ENCODE measurements around the gene DKKL1. TPM values are rescaled to one million over a fixed set of nuclear protein-coding genes. Genes with fewer than 3 reads are reported as not detected.

DKKL1 gene
- total RNA-seq, 1 experiment from 2014 or later, result not detected

DNA sequence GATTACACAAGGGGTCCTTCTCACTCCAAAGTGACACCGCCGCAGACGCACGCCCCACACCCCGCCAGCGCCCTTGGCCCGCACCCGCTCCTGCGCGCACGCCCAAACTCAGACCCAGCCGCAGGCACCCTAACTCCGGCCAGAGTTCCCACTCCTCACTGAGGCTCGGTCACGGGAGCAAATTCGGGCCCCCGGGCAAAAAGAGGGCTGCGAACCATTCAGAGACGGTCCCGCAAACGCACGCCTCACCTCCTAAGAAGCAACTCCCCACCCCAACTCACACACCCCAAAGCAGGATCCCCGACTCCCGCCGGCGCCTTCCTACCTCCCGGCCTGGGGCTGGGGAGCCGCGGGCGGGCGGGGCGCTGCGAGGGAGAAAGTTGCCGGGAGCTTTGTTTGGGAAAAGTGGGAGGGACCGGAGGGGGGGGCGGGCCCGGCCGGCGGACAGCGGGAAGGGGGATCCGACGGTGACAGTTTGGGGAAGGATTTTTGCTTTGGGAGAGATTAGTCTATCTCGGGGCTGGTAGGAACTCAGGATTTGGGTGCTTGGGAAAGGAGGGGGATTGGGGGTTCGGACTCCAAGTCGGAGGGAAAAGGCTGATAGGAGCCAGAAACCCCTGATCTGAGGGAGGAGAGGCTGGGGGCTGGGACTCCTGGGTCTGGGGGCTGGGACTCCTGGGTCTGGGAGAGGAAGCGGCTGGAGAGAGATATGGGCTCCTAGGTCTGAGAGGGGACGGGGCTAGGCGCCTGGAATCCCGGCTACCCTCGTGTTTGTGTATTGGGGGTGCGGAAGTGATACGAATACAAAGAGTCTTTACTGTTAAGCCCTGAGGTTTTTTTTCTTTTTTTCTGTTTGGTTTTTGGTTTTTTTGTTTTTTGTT is 1.4 kb upstream of the DKKL1 start, which contains the start of gene TEAD2:
TSS of gene TEAD2 (minus strand) at position 369 of the 881 bp plus-strand sequence. CDS start 2,341 bp downstream, outside the sequence.
- Histone ChIP-seq H3K36me3 (ENCODE audit: low read depth) (no peaks in the 10 kb centered on the region), H3K79me2 (ENCODE audit: low read depth) (no peaks in the 10 kb centered on the region), H3K4me2 (peak within 1 kb of the TSS; percentile 99), H3K4me3 (peak within 1 kb of the TSS; percentile 85), H3K27me3 (ENCODE audit: insufficient read depth, low read depth) (no peaks in the 10 kb centered on the region), H3K4me1 (replicated peaks; ENCODE audit: insufficient read depth) (0 out of 2 replicates have a peak, but pooled peaks cover 10% of the 10 kb centered on the region), H3K9me2 (ENCODE audit: insufficient read depth) (no peaks in the 10 kb centered on the region), H3F3A (ENCODE audit: insufficient read depth, low read depth) (peaks cover 5% of the 10 kb centered on the region; the same call in 1 of the 2 replicates), H3K27ac (no peak within 1 kb of the TSS), H2AFZ (peak within 1 kb of the TSS; percentile 85), H4K20me1 (ENCODE audit: insufficient read depth) (no peaks in the 10 kb centered on the region), H3K9me3 (ENCODE audit: insufficient read depth, low read depth) (no peaks in the 10 kb centered on the region)
- CTCF ChIA-PET, result interaction anchor here (0.6 to 0.7 kb wide), 4 partner anchors 9 to 61 kb away, joined by 3 to 4 read pairs (median 4); no protein-coding TSS in a partner anchor
- peak in 1 of 2 experiments; percentile 66 for DNase-seq
- BruUV-seq (replicated peaks), result no TSS peak
- POLR2A ChIA-PET (ENCODE audit: unreplicated experiment), result interaction anchor here (0.6 to 0.8 kb wide), 6 partner anchors 8 to 967 kb away, joined by 3 to 20 read pairs (median 10); partner anchors contain the start of gene KCNC3
- intact Hi-C loops (cut with micrococcal nuclease; ENCODE audit: unreplicated experiment), result loop anchor here (2.0 kb wide), 2 partner anchors 23 to 515 kb away; partner anchors contain the start of genes AKT1S1 and TBC1D17
- TF ChIP-seq EZH2 (IDR thresholded peaks at IDR 0.05; ENCODE audit: low read depth), result no peak
- TF ChIP-seq, protein P1, sequence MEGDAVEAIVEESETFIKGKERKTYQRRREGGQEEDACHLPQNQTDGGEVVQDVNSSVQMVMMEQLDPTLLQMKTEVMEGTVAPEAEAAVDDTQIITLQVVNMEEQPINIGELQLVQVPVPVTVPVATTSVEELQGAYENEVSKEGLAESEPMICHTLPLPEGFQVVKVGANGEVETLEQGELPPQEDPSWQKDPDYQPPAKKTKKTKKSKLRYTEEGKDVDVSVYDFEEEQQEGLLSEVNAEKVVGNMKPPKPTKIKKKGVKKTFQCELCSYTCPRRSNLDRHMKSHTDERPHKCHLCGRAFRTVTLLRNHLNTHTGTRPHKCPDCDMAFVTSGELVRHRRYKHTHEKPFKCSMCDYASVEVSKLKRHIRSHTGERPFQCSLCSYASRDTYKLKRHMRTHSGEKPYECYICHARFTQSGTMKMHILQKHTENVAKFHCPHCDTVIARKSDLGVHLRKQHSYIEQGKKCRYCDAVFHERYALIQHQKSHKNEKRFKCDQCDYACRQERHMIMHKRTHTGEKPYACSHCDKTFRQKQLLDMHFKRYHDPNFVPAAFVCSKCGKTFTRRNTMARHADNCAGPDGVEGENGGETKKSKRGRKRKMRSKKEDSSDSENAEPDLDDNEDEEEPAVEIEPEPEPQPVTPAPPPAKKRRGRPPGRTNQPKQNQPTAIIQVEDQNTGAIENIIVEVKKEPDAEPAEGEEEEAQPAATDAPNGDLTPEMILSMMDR (conservative IDR thresholded peaks at IDR 0.05), result no peak

DNA sequence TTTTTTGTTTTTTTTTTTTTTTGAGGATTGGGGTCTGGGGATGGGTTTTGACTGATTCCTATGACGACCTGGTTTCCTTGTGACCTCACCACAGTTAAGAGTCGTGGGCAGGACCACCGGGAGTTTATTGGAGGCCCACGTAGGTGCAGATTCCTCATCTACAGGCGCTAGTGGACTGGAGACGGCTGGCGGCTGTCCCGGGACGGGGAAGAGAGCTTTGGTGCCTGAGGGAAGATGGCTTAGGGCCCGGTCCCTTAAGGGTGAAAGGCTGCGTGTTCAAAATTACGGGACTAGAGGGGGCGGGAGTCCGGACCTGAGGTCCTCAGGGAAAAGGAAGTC is 779 bp upstream of the DKKL1 start:
- H3K9me3 ChIP-seq (ENCODE audit: insufficient read depth, low read depth), result no peaks in the 10 kb centered on the region
- no peaks in the 10 kb centered on the region for H3K9me2 ChIP-seq (ENCODE audit: insufficient read depth)
- POLR2A ChIA-PET (ENCODE audit: unreplicated experiment), result interaction anchor here (0.6 kb wide), 2 partner anchors 7 to 966 kb away, joined by 3 to 5 read pairs; partner anchors contain the start of gene KCNC3
- H2AFZ ChIP-seq, result peak overlapping the region; percentile 85
- TF ChIP-seq, protein P1 (conservative IDR thresholded peaks at IDR 0.05), result no peak
- TF ChIP-seq EZH2 (IDR thresholded peaks at IDR 0.05; ENCODE audit: low read depth), result no peak
- BruUV-seq (replicated peaks), result no TSS peak
- H3K4me1 ChIP-seq (replicated peaks; ENCODE audit: insufficient read depth), result 0 out of 2 replicates have a peak, but pooled peaks cover 10% of the 10 kb centered on the region
- CTCF ChIA-PET, result no interaction called here
- no peaks in the 10 kb centered on the region for H3K27me3 ChIP-seq (ENCODE audit: insufficient read depth, low read depth)
- peaks cover 5% of the 10 kb centered on the region; the same call in 1 of the 2 replicates for H3F3A ChIP-seq (ENCODE audit: insufficient read depth, low read depth)
- DNase-seq, result no peak
- H3K27ac ChIP-seq, result no peak overlapping the region
- peak overlapping the region; percentile 85 for H3K4me3 ChIP-seq
- H4K20me1 ChIP-seq (ENCODE audit: insufficient read depth), result no peaks in the 10 kb centered on the region
- intact Hi-C loops (cut with micrococcal nuclease; ENCODE audit: unreplicated experiment), result loop anchor here (1.0 to 2.0 kb wide), 4 partner anchors 24 to 514 kb away; partner anchors contain the start of genes AKT1S1 and TBC1D17
- H3K79me2 ChIP-seq (ENCODE audit: low read depth), result no peaks in the 10 kb centered on the region
- H3K4me2 ChIP-seq, result peak overlapping the region; percentile 99
- no peaks in the 10 kb centered on the region for H3K36me3 ChIP-seq (ENCODE audit: low read depth)

GRCh38 chr19:49364083-49364737 is 533 bp downstream of the DKKL1 start:
- Histone ChIP-seq H3K9me3 (ENCODE audit: insufficient read depth, low read depth) (peaks cover 5% of the 10 kb centered on the region), H3F3A (ENCODE audit: insufficient read depth, low read depth) (peaks cover 5% of the 10 kb centered on the region; the same call in 1 of the 2 replicates), H2AFZ (peak overlapping the region; percentile 78), H4K20me1 (ENCODE audit: insufficient read depth) (no peaks in the 10 kb centered on the region), H3K4me3 (peak overlapping the region; percentile 47), H3K4me1 (replicated peaks; ENCODE audit: insufficient read depth) (0 out of 2 replicates have a peak, but pooled peaks cover 10% of the 10 kb centered on the region), H3K27me3 (ENCODE audit: insufficient read depth, low read depth) (0 out of 2 replicates have a peak, but pooled peaks cover 4% of the 10 kb centered on the region), H3K4me2 (peak overlapping the region; percentile 75), H3K9me2 (ENCODE audit: insufficient read depth) (no peaks in the 10 kb centered on the region), H3K27ac (no peak overlapping the region), H3K79me2 (ENCODE audit: low read depth) (no peaks in the 10 kb centered on the region), H3K36me3 (ENCODE audit: low read depth) (no peaks in the 10 kb centered on the region)
- intact Hi-C loops (cut with micrococcal nuclease; ENCODE audit: unreplicated experiment), result no loop called here
- ChIA-PET CTCF (no interaction called here), POLR2A (ENCODE audit: unreplicated experiment) (no interaction called here)
- TF ChIP-seq EZH2 (IDR thresholded peaks at IDR 0.05; ENCODE audit: low read depth), result no peak
- TF ChIP-seq, protein P1 (conservative IDR thresholded peaks at IDR 0.05), result no peak
- DNase-seq, result no peak
- BruUV-seq (replicated peaks), result no TSS peak
